22Rv1 (cell line): ENCODE data around the gene SSC4D.

Experiments
- ZFX ChIP-seq: fragments of 450-650 bp; IDR thresholded peaks from 2 replicates; pipeline ENCODE4 v1.6.1; 2017; ENCODE audit warnings: antibody characterized with exemption, borderline replicate concordance
- TF ChIP-seq, protein P1 (sequence below): fragments of 450-650 bp; IDR thresholded peaks from 2 replicates; pipeline ENCODE4 v1.5.1; 2017; ENCODE audit warnings: mild to moderate bottlenecking

DNA sequence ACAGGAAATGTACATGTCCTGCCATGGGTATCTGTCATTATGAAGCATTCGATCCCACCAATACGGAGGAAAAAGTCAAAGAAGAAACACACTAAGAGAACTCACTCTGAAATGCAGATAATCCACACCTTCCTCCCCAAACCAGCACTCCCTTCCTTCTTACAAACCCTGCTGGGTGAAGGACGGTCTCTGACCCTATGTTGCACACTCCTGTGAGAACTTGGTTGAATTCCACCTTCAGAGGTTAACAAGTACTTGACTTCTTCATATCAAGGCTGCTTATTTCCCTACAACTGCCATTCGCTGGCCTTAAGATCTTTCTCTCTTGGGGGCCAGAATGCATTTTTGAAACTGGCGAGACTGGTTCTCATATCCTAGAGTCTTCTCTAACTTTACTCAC, 67.3 kb downstream of the SSC4D start:
- TF ChIP-seq, protein P1, sequence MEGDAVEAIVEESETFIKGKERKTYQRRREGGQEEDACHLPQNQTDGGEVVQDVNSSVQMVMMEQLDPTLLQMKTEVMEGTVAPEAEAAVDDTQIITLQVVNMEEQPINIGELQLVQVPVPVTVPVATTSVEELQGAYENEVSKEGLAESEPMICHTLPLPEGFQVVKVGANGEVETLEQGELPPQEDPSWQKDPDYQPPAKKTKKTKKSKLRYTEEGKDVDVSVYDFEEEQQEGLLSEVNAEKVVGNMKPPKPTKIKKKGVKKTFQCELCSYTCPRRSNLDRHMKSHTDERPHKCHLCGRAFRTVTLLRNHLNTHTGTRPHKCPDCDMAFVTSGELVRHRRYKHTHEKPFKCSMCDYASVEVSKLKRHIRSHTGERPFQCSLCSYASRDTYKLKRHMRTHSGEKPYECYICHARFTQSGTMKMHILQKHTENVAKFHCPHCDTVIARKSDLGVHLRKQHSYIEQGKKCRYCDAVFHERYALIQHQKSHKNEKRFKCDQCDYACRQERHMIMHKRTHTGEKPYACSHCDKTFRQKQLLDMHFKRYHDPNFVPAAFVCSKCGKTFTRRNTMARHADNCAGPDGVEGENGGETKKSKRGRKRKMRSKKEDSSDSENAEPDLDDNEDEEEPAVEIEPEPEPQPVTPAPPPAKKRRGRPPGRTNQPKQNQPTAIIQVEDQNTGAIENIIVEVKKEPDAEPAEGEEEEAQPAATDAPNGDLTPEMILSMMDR, result no peak
- no peak for TF ChIP-seq ZFX
